UCSD-AML1 (cell line): Measurements from ENCODE around the gene ZFR2.
"Not testable (repeated sequence)": the region's sequence is repeated elsewhere in the genome, so short reads cannot be mapped to it uniquely, and the experiment has no call there.

Experiments used
- DNase-seq: peaks from one replicate; lab custom pipeline; 2025; ENCODE audit not compliant: unreplicated experiment; lab: John Stamatoyannopoulos, UW

The ZFR2 gene

GRCh38 chr19:3874695-3875094 is 5.9 kb upstream of the ZFR2 start:
- DNase-seq: not testable (repeated sequence)

GRCh38 chr19:3873151-3873550 is 4.3 kb upstream of the ZFR2 start:
- no peak for DNase-seq

GRCh38 chr19:3867971-3868769 is 668 bp downstream of the ZFR2 start:
- DNase-seq: no peak

GRCh38 chr19:3866910-3867638 is 1.8 kb downstream of the ZFR2 start:
- no peak for DNase-seq

- no peak for DNase-seq
Observed at GRCh38 chr19:3863648-3864047, 5.2 kb downstream of the ZFR2 start.

GRCh38 chr19:3862826-3863500 is 5.9 kb downstream of the ZFR2 start:
- DNase-seq: no peak

GRCh38 chr19:3860499-3860898 is 8.3 kb downstream of the ZFR2 start:
- DNase-seq: no peak

GRCh38 chr19:3857449-3858003 is 11.3 kb downstream of the ZFR2 start:
- DNase-seq: no peak

GRCh38 chr19:3855320-3855719 is 13.5 kb downstream of the ZFR2 start:
- DNase-seq: no peak

GRCh38 chr19:3852614-3853254 is 16.1 kb downstream of the ZFR2 start:
- peak; percentile 70 for DNase-seq

GRCh38 chr19:3852177-3852511 is 16.7 kb downstream of the ZFR2 start:
- no peak for DNase-seq

GRCh38 chr19:3851254-3852176 is 17.3 kb downstream of the ZFR2 start:
- DNase-seq: no peak

- no peak for DNase-seq
Observed at GRCh38 chr19:3850320-3850972, 18.4 kb downstream of the ZFR2 start.

GRCh38 chr19:3849787-3850186 is 19.1 kb downstream of the ZFR2 start:
- no peak for DNase-seq

- DNase-seq: no peak
Observed at GRCh38 chr19:3849092-3849491, 19.7 kb downstream of the ZFR2 start.

GRCh38 chr19:3844596-3844995 is 24.2 kb downstream of the ZFR2 start:
- DNase-seq: no peak

- no peak for DNase-seq
Observed at GRCh38 chr19:3842948-3843347, 25.9 kb downstream of the ZFR2 start.

- DNase-seq: no peak
Observed at GRCh38 chr19:3840804-3841203, 28.0 kb downstream of the ZFR2 start.

- DNase-seq: no peak
Observed at GRCh38 chr19:3839941-3840340, 28.9 kb downstream of the ZFR2 start.

- DNase-seq: no peak
Observed at GRCh38 chr19:3838661-3839060, 30.2 kb downstream of the ZFR2 start.
